GM10266 (cell line): ENCODE measurements around the gene GPC5.

Source experiments
- DNase-seq: peaks from one replicate; pipeline ENCODE4 v3.0.0; 2012; ENCODE audit errors: extremely low spot score
- CTCF ChIP-seq: IDR thresholded peaks from 2 replicates; pipeline ENCODE4 v1.5.1; 2012; ENCODE audit warnings: mild to moderate bottlenecking, low read depth; ENCODE audit not compliant: control insufficient read depth, insufficient read depth; ENCODE audit errors: missing control alignments

GPC5 gene

GRCh38 chr13:92612892-92613291, 1214.5 kb downstream of the GPC5 start:
- DNase-seq = no peak
- TF ChIP-seq CTCF = no peak

GRCh38 chr13:92613921-92614320, 1215.5 kb downstream of the GPC5 start:
- TF ChIP-seq CTCF = no peak
- no peak for DNase-seq

- TF ChIP-seq CTCF = no peak
Measured at GRCh38 chr13:92621985-92622384, 1223.6 kb downstream of the GPC5 start.

DNA sequence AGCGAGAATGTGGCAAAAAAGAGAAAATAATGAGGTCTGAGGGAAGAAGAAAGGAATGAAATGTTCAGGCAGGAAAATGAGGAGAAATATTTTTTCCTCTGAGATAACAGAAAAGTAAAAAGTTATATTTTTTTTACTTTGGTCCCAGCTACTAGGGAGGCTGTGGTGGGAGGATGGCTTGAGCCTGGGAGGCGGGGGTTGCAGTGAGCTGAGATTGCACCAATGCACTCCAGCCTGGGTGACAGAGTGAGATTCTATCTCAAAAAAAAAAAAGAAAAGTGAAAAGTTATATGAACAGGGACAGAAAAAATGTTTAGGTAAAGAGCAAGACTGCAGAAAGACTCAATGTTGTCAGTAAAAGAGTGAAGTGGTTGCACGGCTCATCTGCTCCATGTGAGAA, 1224.5 kb downstream of the GPC5 start:
- TF ChIP-seq CTCF = no peak
- DNase-seq = no peak

More at GRCh38 chr13:92621985-92622384, 1223.6 kb downstream of the GPC5 start:
- DNase-seq = no peak

DNA sequence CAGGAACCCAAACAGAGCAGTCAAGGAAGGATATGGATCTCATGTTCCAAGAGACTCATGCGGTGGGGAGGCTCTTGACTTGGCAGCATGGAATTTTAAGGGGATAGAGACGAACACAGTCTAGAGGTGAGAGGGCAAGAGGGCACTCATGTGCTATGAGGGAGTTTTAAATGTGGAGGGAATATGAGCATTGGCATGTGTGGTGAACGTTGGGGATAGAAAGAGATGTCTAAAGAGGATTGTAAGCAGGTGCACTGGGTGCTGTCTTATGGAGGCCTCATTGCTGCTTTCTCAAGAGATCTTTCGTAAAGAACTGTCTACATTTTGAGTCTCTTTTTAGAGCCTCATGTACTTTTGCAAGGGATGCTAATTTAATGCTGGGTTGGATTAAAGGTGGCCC, 1227.9 kb downstream of the GPC5 start:
- TF ChIP-seq CTCF = no peak
- no peak for DNase-seq

DNA sequence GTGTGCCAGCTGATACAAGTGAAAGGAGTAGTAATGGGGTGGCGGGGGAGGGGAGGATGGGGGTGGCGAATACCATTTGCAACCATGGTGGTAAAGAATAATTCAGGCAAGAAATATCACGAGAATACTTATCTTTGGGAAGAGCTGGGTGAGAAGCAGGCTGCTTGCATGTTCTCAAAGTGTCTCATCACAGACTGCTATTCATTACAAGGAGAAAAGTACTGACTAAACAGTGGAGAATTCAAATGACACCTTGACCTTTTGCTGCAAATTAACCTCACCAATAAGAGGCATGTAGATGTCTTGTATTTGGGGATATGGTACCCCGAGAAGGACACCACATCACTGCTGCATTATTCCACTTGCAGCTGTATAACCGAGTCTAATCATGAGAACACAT, 1242.5 kb downstream of the GPC5 start:
- no peak for TF ChIP-seq CTCF

DNA sequence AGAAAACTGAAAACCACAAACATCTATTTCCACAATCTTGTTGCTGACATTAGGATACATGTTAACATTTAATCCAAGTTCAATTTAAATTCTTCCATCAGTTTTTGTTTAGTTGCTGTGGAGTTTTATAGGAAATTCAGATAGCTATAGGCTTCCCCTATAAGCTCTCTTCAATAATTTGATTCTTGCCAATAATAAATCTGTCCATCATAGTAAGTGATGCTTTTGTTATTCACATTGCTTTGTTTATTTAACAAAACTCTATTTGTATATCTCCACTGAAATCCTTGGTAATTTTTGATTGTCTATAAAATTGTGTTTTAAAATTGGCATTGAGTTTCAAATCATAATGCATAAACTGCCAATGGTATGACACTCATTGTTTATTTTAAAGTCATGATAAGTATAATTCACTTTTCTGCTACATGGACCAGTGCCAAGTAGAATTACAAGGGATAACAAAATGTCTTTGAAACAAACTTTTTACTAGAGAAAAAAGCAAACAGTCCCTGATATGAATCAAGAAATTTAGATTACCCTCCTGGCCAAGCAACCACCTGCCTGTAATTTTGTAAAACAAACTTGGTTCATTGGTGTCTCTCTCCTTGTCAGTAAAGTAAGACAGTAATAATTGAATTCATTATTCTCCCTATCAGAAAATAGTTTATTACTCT, 1250.9 kb downstream of the GPC5 start:
- no peak for DNase-seq
- TF ChIP-seq CTCF = no peak

More for the DNA sequence above, 1242.5 kb downstream of the GPC5 start:
- no peak for DNase-seq
